ENCODE data around the gene GSTCD.
"Not testable (repeated sequence)": the region's sequence is repeated elsewhere in the genome, so short reads cannot be mapped to it uniquely, and the experiment has no call there.

Gene GSTCD

GRCh38 chr4:105808030-105808749, 99.6 kb downstream of the GSTCD start:
- DNase-seq: no peak

GRCh38 chr4:105808750-105809041, 100.1 kb downstream of the GSTCD start:
- no peak for DNase-seq

GRCh38 chr4:105815701-105816100, 107.1 kb downstream of the GSTCD start:
- DNase-seq: no peak

GRCh38 chr4:105822061-105822460, 113.5 kb downstream of the GSTCD start:
- DNase-seq: no peak

- no peak for DNase-seq
These were observed 119.5 kb downstream of the GSTCD start for GRCh38 chr4:105828074-105828473.

- no peak for DNase-seq
These were observed 122.6 kb downstream of the GSTCD start for GRCh38 chr4:105831189-105831588.

GRCh38 chr4:105835177-105835576, 126.6 kb downstream of the GSTCD start:
- no peak for DNase-seq

GRCh38 chr4:105836537-105836936, 128.0 kb downstream of the GSTCD start:
- no peak for DNase-seq

GRCh38 chr4:105837037-105837436, 128.5 kb downstream of the GSTCD start:
- DNase-seq: no peak

- no peak for DNase-seq
These were observed 129.5 kb downstream of the GSTCD start for GRCh38 chr4:105838082-105838481.

- DNase-seq: no peak
These were observed 132.0 kb downstream of the GSTCD start for GRCh38 chr4:105840426-105841174.

- no peak for DNase-seq
These were observed 135.4 kb downstream of the GSTCD start for GRCh38 chr4:105843941-105844340.

- DNase-seq: no peak
These were observed 137.0 kb downstream of the GSTCD start for GRCh38 chr4:105845559-105845958.

GRCh38 chr4:105848359-105848758, 139.8 kb downstream of the GSTCD start:
- not testable (repeated sequence) for DNase-seq

- DNase-seq: no peak
These were observed 142.6 kb downstream of the GSTCD start for GRCh38 chr4:105851196-105851595.

- DNase-seq: not testable (repeated sequence)
These were observed 143.6 kb downstream of the GSTCD start for GRCh38 chr4:105852230-105852629.

GRCh38 chr4:105858466-105859040, 150.0 kb downstream of the GSTCD start:
- DNase-seq: no peak

- no peak for DNase-seq
These were observed 150.6 kb downstream of the GSTCD start for GRCh38 chr4:105859233-105859632.

- no peak for DNase-seq
These were observed 162.4 kb downstream of the GSTCD start for GRCh38 chr4:105870963-105871362.

- no peak for DNase-seq
These were observed 163.4 kb downstream of the GSTCD start for GRCh38 chr4:105871997-105872396.

GRCh38 chr4:105875233-105875632, 166.6 kb downstream of the GSTCD start:
- no peak for DNase-seq

- DNase-seq: no peak
These were observed 170.1 kb downstream of the GSTCD start for GRCh38 chr4:105878668-105879067.

GRCh38 chr4:105887508-105887907, 178.9 kb downstream of the GSTCD start:
- no peak for DNase-seq
